ENCODE measurements around the gene MAK. TPM values are rescaled to one million over a fixed set of nuclear protein-coding genes. Genes with fewer than 3 reads are reported as not detected.
A peak's percentile ranks its signal among the peaks of the same experiment; 100 is the strongest.
"Not testable (repeated sequence)": the region's sequence is repeated elsewhere in the genome, so short reads cannot be mapped to it uniquely, and the experiment has no call there.

MAK gene
- total RNA-seq, 1 experiment from 2014 or later: 0.20 TPM

GRCh38 chr6:10756085-10756484, 82.3 kb downstream of the MAK start:
- H3K4me2 ChIP-seq (ENCODE audit: insufficient read depth, insufficient read length, low read length): no peak overlapping the region
- no peaks in the 10 kb centered on the region for H3K27me3 Mint-ChIP-seq (ENCODE audit: low read depth)
- no peak overlapping the region for H2BK20ac ChIP-seq (ENCODE audit: low read depth, low read length, poor library complexity, severe bottlenecking)
- H4K20me1 ChIP-seq (ENCODE audit: control insufficient read depth, insufficient read depth, insufficient read length): no peaks in the 10 kb centered on the region
- no peaks in the 10 kb centered on the region for H3K9me3 ChIP-seq (ENCODE audit: control insufficient read depth, low read depth, low read length)
- peaks cover 9% of the 10 kb centered on the region; the same call in 1 of the 2 replicates for H3K79me2 ChIP-seq (ENCODE audit: insufficient read depth, low read length)
- no CpG with 5 or more reads among the region's 1 CpG for WGBS (ENCODE audit: extremely low coverage, insufficient read length, low lambda C conversion rate)
- peaks cover 41 to 83% (median 77%) of the 10 kb centered on the region in 3 experiments for H3K36me3 Mint-ChIP-seq (ENCODE audit: insufficient read depth in 1 of 3, low read depth in 3 of 3)
- H3K9me3 Mint-ChIP-seq: no peaks in the 10 kb centered on the region
- H2BK15ac ChIP-seq (ENCODE audit: low read depth, low read length): no peak overlapping the region
- no peak overlapping the region for H2BK120ac ChIP-seq (ENCODE audit: low read depth, low read length, poor library complexity, severe bottlenecking)
- H3K23me2 ChIP-seq (ENCODE audit: insufficient read length, low read depth, low read length, poor library complexity, severe bottlenecking): no peaks in the 10 kb centered on the region
- no peak for TF ChIP-seq CTCF (conservative IDR thresholded peaks at IDR 0.05)
- H3K23ac ChIP-seq (ENCODE audit: insufficient read length, low read depth, low read length): no peak overlapping the region
- H3K27ac ChIP-seq (ENCODE audit: insufficient read length, low read depth, low read length): no peak overlapping the region
- no peak overlapping the region for H4K8ac ChIP-seq (replicated peaks; ENCODE audit: insufficient read length, low read depth, low read length)
- peaks cover 0 to 6% of the 10 kb centered on the region in 2 experiments; a peak in 2 of 4 replicates for H3K4me1 Mint-ChIP-seq
- H3K4me3 Mint-ChIP-seq: no peak overlapping the region
- no peak overlapping the region for H3K9ac ChIP-seq (ENCODE audit: extremely low read depth, insufficient read length, low read length)
- H3K14ac ChIP-seq (ENCODE audit: insufficient read depth, low read length): no peak overlapping the region
- no peak overlapping the region for H3K56ac ChIP-seq (ENCODE audit: insufficient read length, low read depth, low read length)
- H3K27ac Mint-ChIP-seq: 0 out of 7 replicates have a peak overlapping the region, but pooled peaks of 1 of the 3 experiments have one; percentile 8
- no peaks in the 10 kb centered on the region for H3K27me3 ChIP-seq (ENCODE audit: insufficient read depth, low read length)
- no peak overlapping the region for H2AK5ac ChIP-seq (ENCODE audit: insufficient read length, low read length)
- H3K79me1 ChIP-seq (ENCODE audit: insufficient read depth, low read depth, low read length, poor library complexity, severe bottlenecking): peaks cover 5% of the 10 kb centered on the region
- H4K5ac ChIP-seq (ENCODE audit: insufficient read length, low read depth, low read length): no peak overlapping the region
- H3T11ph ChIP-seq (ENCODE audit: low read length): no peak overlapping the region
- no peak overlapping the region for H2BK5ac ChIP-seq (ENCODE audit: insufficient read length, low read length)
- H3K18ac ChIP-seq (ENCODE audit: insufficient read length, low read depth, low read length): no peak overlapping the region
- no peak overlapping the region for H3K4ac ChIP-seq (ENCODE audit: low read depth, low read length)
- no peak overlapping the region for H2AFZ ChIP-seq (ENCODE audit: low read length)
- H2BK12ac ChIP-seq (ENCODE audit: insufficient read length, low read depth, low read length): no peak overlapping the region
- no peak overlapping the region for H4K91ac ChIP-seq (ENCODE audit: insufficient read length, low read depth, low read length)
- DNase-seq: no peak
- H3K4me1 ChIP-seq (ENCODE audit: insufficient read depth, low read length): no peaks in the 10 kb centered on the region

- H3K56ac ChIP-seq (ENCODE audit: insufficient read length, low read depth, low read length); H3K18ac ChIP-seq (ENCODE audit: insufficient read length, low read depth, low read length); H3K23me2 ChIP-seq (ENCODE audit: insufficient read length, low read depth, low read length, poor library complexity, severe bottlenecking); H3T11ph ChIP-seq (ENCODE audit: low read length); H4K5ac ChIP-seq (ENCODE audit: insufficient read length, low read depth, low read length); H3K14ac ChIP-seq (ENCODE audit: insufficient read depth, low read length); H3K4me1 ChIP-seq (ENCODE audit: insufficient read depth, low read length); H3K4me2 ChIP-seq (ENCODE audit: insufficient read depth, insufficient read length, low read length); H4K8ac ChIP-seq (replicated peaks; ENCODE audit: insufficient read length, low read depth, low read length); H2BK5ac ChIP-seq (ENCODE audit: insufficient read length, low read length); H4K20me1 ChIP-seq (ENCODE audit: control insufficient read depth, insufficient read depth, insufficient read length); H3K9me3 Mint-ChIP-seq; H3K4ac ChIP-seq (ENCODE audit: low read depth, low read length); H3K4me3 Mint-ChIP-seq; H4K91ac ChIP-seq (ENCODE audit: insufficient read length, low read depth, low read length); H3K79me1 ChIP-seq (ENCODE audit: insufficient read depth, low read depth, low read length, poor library complexity, severe bottlenecking); H2BK12ac ChIP-seq (ENCODE audit: insufficient read length, low read depth, low read length); H3K23ac ChIP-seq (ENCODE audit: insufficient read length, low read depth, low read length); H3K27me3 Mint-ChIP-seq (ENCODE audit: low read depth); H2BK20ac ChIP-seq (ENCODE audit: low read depth, low read length, poor library complexity, severe bottlenecking); H2BK15ac ChIP-seq (ENCODE audit: low read depth, low read length); H2AK5ac ChIP-seq (ENCODE audit: insufficient read length, low read length); DNase-seq; H2AFZ ChIP-seq (ENCODE audit: low read length); H3K9me3 ChIP-seq (ENCODE audit: control insufficient read depth, low read depth, low read length); H3K27me3 ChIP-seq (ENCODE audit: insufficient read depth, low read length); H3K9ac ChIP-seq (ENCODE audit: extremely low read depth, insufficient read length, low read length); H2BK120ac ChIP-seq (ENCODE audit: low read depth, low read length, poor library complexity, severe bottlenecking); H3K27ac ChIP-seq (ENCODE audit: insufficient read length, low read depth, low read length): not testable (repeated sequence)
- peaks cover 13 to 20% of the 10 kb centered on the region in 2 experiments for H3K4me1 Mint-ChIP-seq
- peaks cover 36 to 74% (median 71%) of the 10 kb centered on the region in 3 experiments for H3K36me3 Mint-ChIP-seq (ENCODE audit: insufficient read depth in 1 of 3, low read depth in 3 of 3)
- no CpG with 5 or more reads among the region's 5 CpGs for WGBS (ENCODE audit: extremely low coverage, insufficient read length, low lambda C conversion rate)
- H3K79me2 ChIP-seq (ENCODE audit: insufficient read depth, low read length): peaks cover 26% of the 10 kb centered on the region; the same call in 1 of the 2 replicates
- peak overlapping the region in 2 of 3 experiments; percentile 64 to 65; a peak in 2 of 7 replicates for H3K27ac Mint-ChIP-seq
These were observed 86.6 kb downstream of the MAK start for GRCh38 chr6:10751757-10752156.
